Uterus (tissue), 4 donors: ENCODE data around the gene SH3BP5. TPM values are rescaled to one million over a fixed set of nuclear protein-coding genes. Genes with fewer than 3 reads are reported as not detected.

ENCODE experiments used
- DNase-seq, 2 donors: peaks; one replicate each; pipeline ENCODE4 v3.0.0-alpha.2; 2019 to 2020
- H3K27ac ChIP-seq, 2 donors: fragments of 200-600 bp; sonication (generic); 1 replicate in 1 of 2; 2 replicates in 1 of 2; pipeline ENCODE4 v1.5.1; 2016 to 2018
- H3K27me3 ChIP-seq, 2 donors: fragments of 200-600 bp; sonication (generic); one replicate each; pipeline ENCODE4 v1.5.1; 2018 to 2019; ENCODE audit warnings: control low read depth in 1 of 2
- H3K36me3 ChIP-seq, 2 donors: fragments of 200-600 bp; sonication (generic); one replicate each; pipeline ENCODE4 v1.5.1; 2019; ENCODE audit warnings: control low read depth in 1 of 2
- H3K4me1 ChIP-seq, 2 donors: fragments of 200-600 bp; sonication (generic); one replicate each; pipeline ENCODE4 v1.5.1; 2018 to 2019; ENCODE audit warnings: control low read depth in 1 of 2
- H3K4me3 ChIP-seq, 2 donors: fragments of 200-600 bp; sonication (generic); 1 replicate in 1 of 2; 2 replicates in 1 of 2; pipeline ENCODE4 v1.5.1; 2018 to 2019; ENCODE audit warnings: mild to moderate bottlenecking in 1 of 2
- H3K9me3 ChIP-seq, 2 donors: fragments of 200-600 bp; sonication (generic); one replicate each; pipeline ENCODE4 v1.5.1; 2019; ENCODE audit warnings: control low read depth in 1 of 2
- POLR2A ChIP-seq, 2 donors: fragments of 450-650 bp; IDR thresholded peaks; one replicate each; pipeline ENCODE4 v1.6.1; 2016; ENCODE audit warnings: antibody characterized with exemption in 2 of 2, mild to moderate bottlenecking in 1 of 2, moderate library complexity in 1 of 2
- intact Hi-C: fragments of 100-400 bp; cut with DNase I; formaldehyde crosslinking; loops from one replicate; pipeline ENCODE4 v1.15.1; 2023; ENCODE audit warnings: low total_unique reads
- total RNA-seq, 4 donors: library from RNA; depleted of rRNA in 3 of 4; stranded (reverse); fragments of >200 nt in 3 of 4; gene quantifications; one replicate each; pipeline versions ENCODE4 v1.1.0 to v1.2.4, GENCODE V29; 2014 to 2023
- TF ChIP-seq, protein P1 (sequence below), 4 experiments: fragments of 200-600 bp in 2 of 4; fragments of 450-650 bp in 2 of 4; sonication (generic) in 2 of 4; IDR thresholded peaks; one replicate each; pipeline ENCODE4 v1.5.1; 2016 to 2019; ENCODE audit warnings: antibody characterized with exemption in 4 of 4, mild to moderate bottlenecking in 2 of 4, moderate library complexity in 1 of 4
- donor health status: DM: yes; HTN: yes; CAD: no.

Gene SH3BP5
- total RNA-seq, 4 donors from 2014 or later: 58.8 to 154 (median 75.5) TPM

DNA sequence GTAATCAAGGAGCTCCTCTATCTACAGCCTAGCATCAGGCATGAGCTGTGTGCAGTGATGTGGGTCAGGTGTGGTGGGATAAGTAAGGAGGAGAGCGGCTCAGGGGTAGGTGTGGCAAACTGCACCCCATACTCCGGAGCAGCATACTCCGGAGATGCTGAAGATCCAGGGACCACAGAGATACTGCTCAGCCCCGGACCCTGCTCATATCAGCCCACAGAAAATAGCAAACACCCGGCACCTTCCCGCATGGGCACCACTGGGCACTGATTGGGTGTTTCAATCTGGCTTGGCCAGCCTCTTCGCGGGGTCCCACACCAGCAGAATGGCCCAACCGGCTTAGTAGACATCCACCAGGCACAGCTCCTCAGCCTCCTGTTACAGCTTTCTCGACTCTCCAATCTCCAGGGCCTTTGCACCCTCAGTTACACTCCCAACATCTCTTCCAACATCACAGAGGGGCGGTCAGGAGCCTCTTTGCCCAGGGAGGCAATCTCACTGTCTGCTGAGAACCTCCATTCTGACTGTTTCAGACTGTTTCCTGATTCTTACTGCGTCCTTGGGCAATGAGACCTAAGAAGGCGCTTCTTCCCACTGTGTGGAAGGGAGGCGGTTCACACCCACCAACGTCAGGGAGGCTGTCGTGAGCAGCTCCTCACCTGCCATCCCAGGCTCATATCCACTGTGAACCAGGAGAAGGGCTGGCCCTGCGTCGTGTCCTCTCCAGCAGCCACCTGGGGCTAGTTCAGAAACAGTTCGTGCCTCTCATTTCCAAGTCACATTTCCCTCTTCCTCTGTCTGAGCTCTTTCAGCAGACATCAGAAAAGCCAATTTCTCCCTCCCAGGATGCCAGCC lies 66.5 kb downstream of the SH3BP5 start:
- intact Hi-C loops: loop anchor here (5.0 kb wide), 1 partner anchor 111 kb away; no protein-coding TSS in a partner anchor
- no peak overlapping the region for H3K4me3 ChIP-seq
- H3K27me3 ChIP-seq: no peaks in the 10 kb centered on the region
- H3K9me3 ChIP-seq: no peaks in the 10 kb centered on the region
- DNase-seq: peak in 1 of 2 donors; percentile 16
- peaks cover 15 to 25% of the 10 kb centered on the region in 2 donors for H3K4me1 ChIP-seq
- H3K27ac ChIP-seq: peak overlapping the region; percentile 63 to 98
- TF ChIP-seq POLR2A (IDR thresholded peaks at IDR 0.05): no peak
- TF ChIP-seq, protein P1, sequence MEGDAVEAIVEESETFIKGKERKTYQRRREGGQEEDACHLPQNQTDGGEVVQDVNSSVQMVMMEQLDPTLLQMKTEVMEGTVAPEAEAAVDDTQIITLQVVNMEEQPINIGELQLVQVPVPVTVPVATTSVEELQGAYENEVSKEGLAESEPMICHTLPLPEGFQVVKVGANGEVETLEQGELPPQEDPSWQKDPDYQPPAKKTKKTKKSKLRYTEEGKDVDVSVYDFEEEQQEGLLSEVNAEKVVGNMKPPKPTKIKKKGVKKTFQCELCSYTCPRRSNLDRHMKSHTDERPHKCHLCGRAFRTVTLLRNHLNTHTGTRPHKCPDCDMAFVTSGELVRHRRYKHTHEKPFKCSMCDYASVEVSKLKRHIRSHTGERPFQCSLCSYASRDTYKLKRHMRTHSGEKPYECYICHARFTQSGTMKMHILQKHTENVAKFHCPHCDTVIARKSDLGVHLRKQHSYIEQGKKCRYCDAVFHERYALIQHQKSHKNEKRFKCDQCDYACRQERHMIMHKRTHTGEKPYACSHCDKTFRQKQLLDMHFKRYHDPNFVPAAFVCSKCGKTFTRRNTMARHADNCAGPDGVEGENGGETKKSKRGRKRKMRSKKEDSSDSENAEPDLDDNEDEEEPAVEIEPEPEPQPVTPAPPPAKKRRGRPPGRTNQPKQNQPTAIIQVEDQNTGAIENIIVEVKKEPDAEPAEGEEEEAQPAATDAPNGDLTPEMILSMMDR (IDR thresholded peaks at IDR 0.05): no peak
- no peaks in the 10 kb centered on the region for H3K36me3 ChIP-seq

DNA sequence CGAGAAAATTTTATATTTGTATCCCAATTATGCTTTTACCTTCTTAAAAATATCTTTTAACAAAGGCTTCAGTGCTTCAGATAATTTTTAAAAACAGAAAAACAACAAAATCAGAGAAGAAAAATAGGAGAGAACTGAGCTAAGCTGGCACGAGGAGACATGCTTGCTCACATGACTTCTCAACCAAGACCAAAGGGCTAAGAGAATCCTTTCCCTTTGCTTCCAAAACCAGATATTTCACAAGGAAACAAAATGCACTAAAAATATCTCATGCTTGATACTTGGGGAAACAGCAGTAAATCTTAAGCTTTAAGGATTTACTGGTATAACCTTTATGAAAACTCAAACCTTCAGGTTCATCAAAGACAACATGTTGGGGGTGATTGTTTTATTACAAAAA lies 67.9 kb downstream of the SH3BP5 start:
- Histone ChIP-seq H3K4me3 (no peak overlapping the region), H3K27ac (peak overlapping the region; percentile 63 to 98), H3K4me1 (peaks cover 5 to 17% of the 10 kb centered on the region in 2 donors)

DNA sequence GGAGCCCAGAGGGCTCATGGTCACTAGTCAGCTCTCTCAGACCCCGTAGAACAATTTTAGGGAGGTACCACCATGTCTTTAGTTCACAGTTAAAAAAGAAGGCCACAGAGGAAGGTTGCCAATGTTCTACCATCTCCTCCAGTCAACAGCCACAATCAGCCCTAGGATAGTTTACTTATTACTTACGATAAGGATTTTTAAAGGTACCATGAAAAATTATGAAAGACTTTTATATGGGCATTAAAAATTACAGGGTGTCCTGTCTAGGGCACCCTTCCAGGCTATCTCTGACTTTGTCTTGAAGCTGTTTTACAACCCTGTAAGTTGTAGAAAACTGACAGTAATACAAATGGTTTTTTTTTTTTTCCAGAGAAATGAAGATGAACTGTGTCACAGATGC lies 68.5 kb downstream of the SH3BP5 start:
- intact Hi-C loops: no loop called here
- peak overlapping the region; percentile 63 to 98 for H3K27ac ChIP-seq

More for the DNA sequence above, 67.9 kb downstream of the SH3BP5 start:
- H3K36me3 ChIP-seq: no peaks in the 10 kb centered on the region
- no peaks in the 10 kb centered on the region for H3K9me3 ChIP-seq
- DNase-seq: no peak
- intact Hi-C loops: no loop called here
- TF ChIP-seq POLR2A (IDR thresholded peaks at IDR 0.05): no peak
- H3K27me3 ChIP-seq: no peaks in the 10 kb centered on the region

DNA sequence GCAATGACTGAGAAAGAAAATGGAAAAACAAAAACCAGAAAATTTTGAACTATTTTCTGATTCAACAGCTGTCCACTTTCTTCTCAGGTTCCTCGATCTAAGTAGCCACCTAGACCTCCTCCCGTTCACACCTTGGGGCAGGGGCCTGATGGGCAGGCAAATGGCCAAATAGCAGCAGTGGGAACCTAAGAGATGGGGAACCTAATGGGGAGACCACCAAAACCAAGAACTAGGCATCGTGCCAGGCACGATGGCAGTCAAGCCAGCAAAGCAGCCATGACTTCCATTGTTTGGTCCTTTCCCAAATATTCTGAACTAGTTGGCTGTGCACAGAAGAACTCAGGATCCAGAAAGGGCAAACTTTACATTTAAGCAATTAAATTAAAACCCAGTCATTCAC lies 69.3 kb downstream of the SH3BP5 start:
- intact Hi-C loops: no loop called here
- TF ChIP-seq, protein P1 (IDR thresholded peaks at IDR 0.05): no peak
- TF ChIP-seq POLR2A (IDR thresholded peaks at IDR 0.05): no peak

More for the DNA sequence above, 68.5 kb downstream of the SH3BP5 start:
- no peak overlapping the region for H3K4me3 ChIP-seq
- TF ChIP-seq POLR2A (IDR thresholded peaks at IDR 0.05): no peak
- TF ChIP-seq, protein P1 (IDR thresholded peaks at IDR 0.05): no peak
- H3K9me3 ChIP-seq: no peaks in the 10 kb centered on the region
- H3K36me3 ChIP-seq: no peaks in the 10 kb centered on the region
- no peaks in the 10 kb centered on the region for H3K27me3 ChIP-seq
- DNase-seq: no peak
- H3K4me1 ChIP-seq: peaks cover 0 to 12% of the 10 kb centered on the region in 2 donors

DNA sequence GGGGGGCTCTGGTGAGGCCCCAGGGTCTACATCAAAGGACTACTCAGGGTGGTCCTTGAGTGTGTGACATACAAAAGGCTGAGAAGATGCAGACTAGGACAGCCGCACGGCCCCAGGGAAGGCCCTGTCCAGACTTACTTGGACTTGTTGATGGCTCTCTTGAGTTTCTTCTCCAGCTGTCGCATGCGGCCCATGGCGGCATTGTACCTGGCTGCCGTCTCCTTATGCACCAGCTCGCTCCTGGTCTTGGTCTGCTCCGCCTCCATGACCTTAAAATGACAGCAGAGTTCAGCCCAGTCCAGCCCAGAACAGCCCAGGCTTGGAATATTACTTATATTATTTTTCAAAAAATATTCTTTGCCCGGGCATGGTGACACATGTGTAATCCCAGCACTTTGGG lies 70.4 kb downstream of the SH3BP5 start:
- Histone ChIP-seq H3K27ac (peak overlapping the region; percentile 29 to 98), H3K4me3 (no peak overlapping the region), H3K27me3 (no peaks in the 10 kb centered on the region), H3K9me3 (no peaks in the 10 kb centered on the region), H3K36me3 (no peaks in the 10 kb centered on the region), H3K4me1 (peaks cover 0 to 9% of the 10 kb centered on the region in 2 donors)
- no peak for DNase-seq
- intact Hi-C loops: no loop called here
- no peak for TF ChIP-seq POLR2A (IDR thresholded peaks at IDR 0.05)
- TF ChIP-seq, protein P1 (IDR thresholded peaks at IDR 0.05): no peak

More for the DNA sequence above, 69.3 kb downstream of the SH3BP5 start:
- peaks cover 0 to 9% of the 10 kb centered on the region in 2 donors for H3K4me1 ChIP-seq
- H3K27me3 ChIP-seq: no peaks in the 10 kb centered on the region
- H3K9me3 ChIP-seq: no peaks in the 10 kb centered on the region
- no peaks in the 10 kb centered on the region for H3K36me3 ChIP-seq
- DNase-seq: no peak
- H3K4me3 ChIP-seq: no peak overlapping the region
- peak overlapping the region; percentile 63 to 98 for H3K27ac ChIP-seq
